HG02759 (cell line): ENCODE measurements around the gene ATP1B1.
A peak's percentile ranks its signal among the peaks of the same experiment; 100 is the strongest.

Experiments
- ATAC-seq: cut with Tn5 transposase; IDR thresholded peaks from one replicate; pipeline ENCODE4 v1.9.1; 2021; ENCODE audit warnings: mild to moderate bottlenecking, moderate library complexity; ENCODE audit not compliant: unreplicated experiment

The ATP1B1 gene

DNA sequence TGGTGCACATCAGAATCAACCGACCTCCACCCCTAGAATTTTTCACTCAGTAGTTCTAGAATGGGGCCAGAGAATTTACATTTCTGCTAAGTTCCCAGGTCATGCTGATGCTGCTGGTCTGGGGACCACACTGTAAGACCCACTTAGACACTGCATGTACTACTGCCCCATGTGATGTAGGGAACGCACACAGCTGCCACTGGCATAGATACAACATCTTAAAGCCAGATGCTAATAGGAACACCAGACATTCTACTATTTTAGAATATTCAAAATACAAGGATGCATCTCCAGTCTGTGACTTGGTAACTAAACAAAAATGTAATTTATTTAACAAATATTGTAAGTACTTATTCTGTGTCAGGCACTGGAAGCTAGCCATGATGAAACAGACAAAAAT is 14.1 kb upstream of the ATP1B1 start:
- no peak for ATAC-seq

DNA sequence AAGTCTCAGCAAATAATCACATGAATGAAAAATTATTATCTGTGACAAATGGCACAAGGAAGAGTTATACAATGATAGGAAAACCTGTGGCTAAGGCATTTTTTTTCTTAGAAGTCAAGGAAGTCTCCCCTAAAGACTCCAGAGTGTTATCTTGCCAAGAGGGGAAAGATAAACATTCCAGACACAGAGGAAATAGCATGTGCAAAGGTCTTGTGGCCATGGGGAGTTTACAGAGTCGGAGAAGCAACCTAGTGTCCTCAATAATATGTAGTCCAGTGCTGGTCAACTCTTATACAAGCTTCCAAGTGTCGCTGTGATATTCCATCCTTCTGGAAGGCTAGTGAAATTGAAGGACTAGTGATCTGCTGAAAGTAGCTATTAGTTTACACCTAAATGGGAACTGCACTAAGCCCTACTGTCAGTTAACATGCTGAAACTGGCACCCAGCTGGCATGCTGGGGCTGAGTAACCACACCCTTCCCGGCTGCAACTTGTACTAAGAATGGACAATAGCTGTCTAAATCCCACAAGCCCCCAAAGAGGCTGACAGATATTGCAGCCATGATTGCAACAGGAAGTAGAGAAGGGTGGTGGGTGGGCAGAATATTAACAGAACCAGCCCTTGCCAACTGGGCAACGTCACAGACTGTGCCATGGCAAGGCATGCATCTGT is 11.5 kb upstream of the ATP1B1 start:
- ATAC-seq, result no peak

DNA sequence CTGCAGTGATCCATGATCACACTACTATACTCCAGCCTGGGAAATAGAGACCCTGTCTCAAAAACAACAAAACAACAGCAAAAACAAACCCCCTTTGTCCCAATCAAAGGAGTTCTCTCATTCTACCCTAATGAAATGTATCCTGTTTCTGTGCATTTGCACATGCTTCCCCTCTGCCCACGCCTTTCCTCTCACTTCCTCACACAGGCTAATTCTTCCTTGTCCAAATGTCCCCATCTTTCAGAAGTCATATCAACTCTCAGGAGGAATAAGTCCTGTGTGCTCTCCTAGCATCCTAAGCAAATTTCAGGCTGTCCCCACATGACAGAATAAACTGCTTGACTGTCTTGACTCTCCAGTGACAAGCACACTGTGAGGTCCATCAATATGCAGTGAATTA is 8.1 kb upstream of the ATP1B1 start:
- no peak for ATAC-seq

DNA sequence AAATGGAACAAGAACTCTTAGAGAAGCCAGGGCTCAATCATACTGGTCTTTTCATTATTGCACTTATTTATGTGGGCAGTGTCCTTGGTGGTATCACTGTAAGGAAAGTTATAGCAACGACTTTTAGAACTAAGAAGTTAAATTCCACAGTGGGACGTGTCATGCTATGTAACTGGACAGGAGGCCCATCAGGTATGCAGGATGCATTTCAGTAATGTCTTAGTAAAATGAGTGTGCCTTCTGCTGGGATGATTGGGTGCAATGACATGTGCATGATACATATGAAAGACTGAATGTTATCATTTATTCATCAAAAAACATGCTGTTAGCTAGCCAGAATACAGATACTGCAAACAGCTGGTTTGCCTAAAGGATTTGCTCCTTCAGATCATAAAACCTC is 6.9 kb upstream of the ATP1B1 start:
- ATAC-seq, result no peak

DNA sequence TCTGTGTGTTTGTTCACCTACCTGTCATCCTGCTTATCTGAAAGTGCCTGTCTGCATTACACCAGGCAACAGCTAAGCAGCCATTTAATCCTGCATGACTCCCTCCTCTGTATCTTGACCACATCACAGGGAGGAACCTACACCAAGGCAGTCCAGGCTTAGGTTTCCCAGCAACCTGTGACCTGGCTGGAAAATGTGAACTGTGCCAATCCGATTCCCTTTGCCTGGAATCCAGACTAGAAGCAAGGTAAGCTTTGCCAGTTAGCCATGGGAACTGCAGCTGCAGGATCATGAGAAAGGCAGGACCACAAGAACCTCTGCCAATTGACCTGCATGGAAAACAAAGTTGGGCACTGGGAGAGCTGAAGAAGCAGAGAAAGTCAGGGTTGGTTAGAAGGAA is 6.3 kb upstream of the ATP1B1 start:
- no peak for ATAC-seq

DNA sequence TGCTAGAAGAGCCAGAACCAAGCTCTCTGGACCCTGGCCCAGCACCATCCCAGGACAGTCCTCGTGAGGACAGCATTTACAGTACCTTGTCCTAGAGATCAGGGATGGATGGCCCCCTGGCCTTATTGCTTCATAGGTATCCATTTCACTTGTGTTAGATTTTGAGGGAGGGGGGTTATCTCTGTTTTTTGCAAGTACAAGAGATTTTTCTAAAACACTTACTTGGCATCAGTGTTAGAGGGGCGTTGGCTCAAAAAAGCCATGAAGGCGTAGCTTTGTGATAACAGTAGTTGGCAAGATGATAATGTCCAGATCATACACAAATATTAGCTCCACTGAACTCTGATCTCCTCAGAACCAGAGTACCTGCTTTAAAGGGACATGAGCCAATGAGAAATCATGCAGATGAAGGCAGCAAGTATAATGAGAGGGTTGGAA is 5.8 kb upstream of the ATP1B1 start:
- no peak for ATAC-seq

DNA sequence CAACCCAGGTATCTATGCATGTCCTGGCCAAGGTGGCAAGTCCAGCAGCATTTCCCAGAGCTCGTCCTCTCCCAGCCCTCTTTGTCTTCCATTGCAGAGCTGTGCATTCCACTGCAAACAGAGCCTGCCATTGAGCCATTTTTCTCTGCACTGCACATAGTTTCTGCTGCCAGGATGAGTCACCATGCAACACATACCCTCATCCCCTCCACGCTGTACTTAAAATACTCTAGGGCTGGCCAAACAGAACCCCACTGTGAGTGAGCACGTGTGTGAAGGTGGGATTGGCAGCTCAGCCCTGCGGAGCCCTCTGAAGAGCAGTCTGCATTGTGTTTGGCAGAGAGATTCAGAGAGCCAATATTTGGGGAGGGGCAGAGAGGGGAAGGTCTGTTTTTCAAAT is 3.9 kb upstream of the ATP1B1 start:
- no peak for ATAC-seq

DNA sequence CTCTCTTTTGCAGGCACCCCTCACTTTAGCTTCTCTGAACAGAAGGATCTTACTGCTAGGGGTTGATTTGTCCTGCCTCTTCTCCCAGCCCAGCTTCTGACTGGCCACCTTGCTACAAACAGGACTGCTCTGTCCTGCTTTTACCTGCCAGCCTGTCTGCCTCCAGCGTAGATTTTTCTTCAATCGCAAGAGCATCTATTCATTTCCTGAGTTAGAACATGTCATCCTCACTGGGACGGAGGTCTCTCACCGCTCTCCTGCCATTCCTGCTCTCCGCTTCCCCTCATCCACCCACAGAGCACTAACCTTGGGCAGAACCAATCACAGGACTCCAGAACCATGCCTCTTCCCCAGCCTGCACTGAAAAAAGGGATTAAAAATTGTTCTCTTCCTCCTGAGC is 3.5 kb upstream of the ATP1B1 start:
- no peak for ATAC-seq

DNA sequence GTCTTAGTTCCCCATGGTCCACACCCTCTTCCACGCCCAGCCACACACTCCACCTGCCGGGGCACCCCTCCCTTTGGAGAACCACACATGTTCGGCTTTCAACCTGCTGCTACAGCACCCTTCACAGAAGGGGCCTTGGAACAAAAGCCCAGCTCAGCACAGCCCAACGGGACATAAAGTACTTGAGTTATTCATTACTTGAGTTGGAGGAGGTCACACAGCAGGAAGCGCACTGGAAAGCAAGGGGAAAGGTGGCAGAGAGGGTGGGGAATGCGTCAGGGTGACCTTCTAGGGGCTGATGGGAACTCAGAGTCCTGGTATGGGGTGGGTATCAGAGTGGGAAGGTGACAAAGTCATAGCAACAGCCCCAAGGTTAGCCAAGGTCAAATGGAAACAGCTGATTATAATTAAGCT is 3.0 kb upstream of the ATP1B1 start:
- ATAC-seq, result no peak

DNA sequence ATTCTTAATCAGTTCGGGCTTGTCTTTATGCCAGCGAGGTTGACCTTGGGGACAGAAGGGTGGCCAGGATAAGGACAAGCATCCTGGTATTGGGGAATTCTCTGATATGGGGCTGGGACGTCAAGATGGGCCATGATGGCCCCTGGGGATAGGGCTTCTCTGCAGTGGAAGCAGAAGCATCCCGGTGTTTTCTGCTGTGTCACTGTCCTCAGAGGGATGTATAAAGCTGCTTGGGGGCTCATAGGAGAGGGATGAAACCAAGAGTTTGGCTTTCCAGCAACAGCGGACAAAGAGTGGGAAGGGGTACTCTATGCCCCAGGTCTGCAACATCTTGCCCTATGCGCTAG is 1.4 kb upstream of the ATP1B1 start:
- ATAC-seq, result no peak

DNA sequence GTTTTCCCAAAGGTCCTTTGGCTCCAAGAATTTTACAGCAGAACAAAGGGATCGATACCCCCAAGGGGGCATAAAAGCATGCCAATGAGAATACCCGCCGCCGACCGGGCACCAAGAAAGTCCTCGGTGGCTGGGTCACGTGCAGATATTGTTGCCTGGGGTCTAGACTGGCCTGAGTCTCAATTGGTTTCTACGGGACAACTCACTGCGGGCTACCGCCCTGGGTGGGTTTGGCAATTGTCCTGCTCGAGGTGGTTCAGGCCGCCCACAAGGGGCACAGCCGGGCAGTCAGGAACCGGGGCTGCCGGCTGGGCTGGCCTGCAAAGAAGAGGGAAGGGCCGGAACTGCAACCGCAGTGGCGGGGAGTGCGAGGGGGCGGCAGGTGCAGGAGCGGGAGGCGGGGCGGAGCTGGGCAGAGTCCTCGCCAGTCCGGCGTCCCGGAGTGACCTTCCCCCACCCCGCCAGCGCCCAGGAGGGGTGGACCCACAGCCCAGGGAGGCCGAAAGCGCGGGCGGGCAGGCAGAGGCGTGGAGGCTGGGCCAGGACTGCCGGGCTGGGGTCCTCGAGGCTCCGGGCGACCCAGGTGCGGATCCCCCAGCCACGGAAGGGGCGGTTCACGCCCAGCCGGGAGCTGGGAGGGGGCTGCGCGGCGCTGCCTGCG is 926 bp upstream of the ATP1B1 start:
- ATAC-seq, result peak; percentile 44

DNA sequence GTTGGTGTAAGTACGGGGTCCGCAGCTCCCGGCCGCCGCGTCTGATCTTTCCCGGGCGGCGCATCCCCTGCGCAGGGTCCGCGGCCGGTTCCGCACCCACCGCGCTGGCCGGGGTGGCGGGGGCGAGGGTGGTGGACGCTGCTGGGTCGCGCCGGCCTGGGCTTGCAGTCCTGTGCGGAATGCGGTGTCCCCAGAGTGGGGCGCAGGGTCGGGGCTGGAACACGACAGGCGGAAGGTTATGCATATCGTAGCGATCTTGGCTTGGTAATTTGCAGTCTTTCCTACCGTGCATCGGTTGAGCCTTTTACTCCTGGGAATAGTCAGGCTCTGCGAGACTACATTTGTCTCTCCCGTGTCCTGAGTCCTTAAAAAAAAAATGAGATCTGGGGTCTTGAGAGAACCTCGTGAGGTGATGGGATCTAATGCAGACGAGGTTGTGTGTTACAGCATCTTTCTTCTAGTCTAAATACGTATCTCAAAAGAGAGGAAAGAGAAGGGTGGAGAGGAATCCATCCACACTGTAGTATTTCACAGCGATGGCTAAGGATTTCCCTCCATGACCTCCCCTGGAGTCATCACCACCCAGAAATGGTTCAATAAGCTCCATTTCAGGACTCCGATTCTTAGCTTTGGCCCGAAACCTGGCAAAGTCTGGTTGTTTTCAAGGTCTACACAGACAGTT is 572 bp downstream of the ATP1B1 start:
- ATAC-seq, result no peak

DNA sequence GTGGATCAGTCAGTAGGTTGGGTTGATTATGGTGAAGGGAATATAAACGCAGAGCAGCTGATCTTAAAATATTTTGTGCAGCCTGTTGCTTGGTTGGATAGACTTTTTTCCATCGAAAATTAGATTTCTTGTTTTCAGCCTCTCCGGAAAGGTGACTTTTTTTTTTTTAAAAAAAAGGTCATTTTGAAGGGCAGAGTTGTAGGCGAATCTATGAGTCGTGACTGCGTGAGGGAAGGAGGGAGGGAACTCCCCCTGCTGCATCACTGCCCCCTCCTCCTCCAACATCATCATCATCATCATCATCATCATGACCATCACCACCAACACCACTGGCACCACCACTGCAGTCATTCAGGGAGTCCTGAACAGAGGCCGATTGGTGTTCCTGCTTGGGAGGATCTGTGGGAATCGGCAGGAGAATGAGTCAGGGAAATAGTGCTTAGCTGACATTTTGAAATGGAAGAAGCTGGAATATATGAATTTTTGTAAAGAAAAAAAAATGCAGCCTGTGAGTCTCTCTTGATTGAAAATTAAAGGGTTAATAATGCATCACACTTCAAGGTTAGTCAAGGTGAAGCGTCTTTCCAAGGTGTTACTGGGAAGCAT is 1.2 kb downstream of the ATP1B1 start:
- ATAC-seq, result no peak

DNA sequence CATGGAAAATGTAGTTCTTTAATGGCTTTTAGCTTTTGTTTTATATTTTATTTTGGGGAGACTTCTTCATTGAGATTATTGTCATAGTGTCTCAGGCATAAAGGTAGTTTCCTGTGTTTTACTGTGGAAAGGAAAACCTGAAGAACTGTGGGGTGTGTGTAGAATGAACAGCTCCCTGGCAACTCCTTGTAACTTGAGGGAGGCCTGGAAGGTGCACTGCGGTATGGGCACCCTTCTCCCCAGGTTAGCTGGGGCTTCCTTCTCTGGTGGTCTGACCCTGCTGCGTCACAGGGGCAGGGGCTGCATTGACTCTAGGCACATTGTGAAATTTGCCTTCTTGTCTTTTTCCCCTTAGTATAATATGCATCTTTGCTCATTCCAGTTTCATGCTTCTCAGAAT is 1.7 kb downstream of the ATP1B1 start:
- no peak for ATAC-seq

DNA sequence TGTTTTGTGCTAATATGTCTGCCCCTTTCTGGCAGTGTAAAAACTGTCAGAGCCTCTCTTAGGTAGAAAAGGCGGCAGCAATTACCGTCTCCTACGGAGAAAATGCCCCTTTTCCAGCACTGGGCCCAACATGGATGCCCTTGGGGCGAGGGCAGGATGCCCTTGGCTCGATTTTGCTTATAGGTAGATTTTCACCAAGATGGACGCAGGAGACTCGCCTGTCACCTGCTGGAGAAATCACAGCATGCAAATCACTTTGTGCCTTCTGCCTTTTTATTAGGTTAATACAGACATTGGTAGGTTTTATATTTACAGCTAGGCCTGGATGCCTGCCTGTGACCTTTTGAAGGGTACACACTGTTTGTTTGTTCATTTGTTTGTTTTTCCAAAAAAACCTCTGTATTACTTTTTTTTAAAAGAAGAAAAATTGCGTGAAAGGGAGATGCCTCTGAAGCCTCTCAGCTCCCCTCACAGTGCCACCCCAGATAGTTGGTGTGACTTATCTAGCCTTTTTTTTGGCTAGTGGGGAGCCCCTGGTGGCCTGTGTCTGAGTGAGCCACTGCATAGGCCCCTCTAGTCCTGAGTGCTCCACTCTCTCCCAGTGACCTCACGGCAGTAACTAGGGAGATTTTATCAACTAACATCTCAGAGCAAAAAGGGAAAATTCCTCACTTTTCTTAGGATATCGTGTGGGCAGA is 2.5 kb downstream of the ATP1B1 start:
- no peak for ATAC-seq

DNA sequence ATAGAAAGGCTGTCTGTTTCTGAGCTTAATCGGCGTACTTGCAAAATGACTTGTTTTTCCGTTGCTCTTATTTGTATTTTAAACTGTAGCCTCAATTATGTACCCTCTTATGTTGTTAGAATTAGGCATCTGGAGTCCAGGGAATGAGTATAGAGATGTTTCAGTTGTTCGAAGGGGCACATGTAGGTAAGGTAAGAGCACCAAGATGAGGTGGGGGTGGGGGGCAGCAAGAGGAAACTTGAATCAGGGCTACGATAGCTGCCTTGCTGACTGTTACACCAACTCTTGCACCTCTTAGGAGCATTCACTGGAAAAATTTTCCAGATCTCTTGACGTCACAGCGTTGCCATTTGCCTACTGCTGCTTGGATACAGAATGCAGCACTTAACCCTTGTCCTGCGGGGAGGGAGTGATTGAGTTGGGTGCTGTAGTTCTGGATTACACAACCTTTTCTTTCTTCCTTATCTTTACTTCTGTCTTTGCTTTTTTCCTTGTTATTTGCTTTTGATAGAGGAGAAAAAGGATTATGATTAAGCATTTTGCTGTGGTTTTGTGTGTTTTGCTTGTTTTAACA is 3.2 kb downstream of the ATP1B1 start:
- no peak for ATAC-seq

DNA sequence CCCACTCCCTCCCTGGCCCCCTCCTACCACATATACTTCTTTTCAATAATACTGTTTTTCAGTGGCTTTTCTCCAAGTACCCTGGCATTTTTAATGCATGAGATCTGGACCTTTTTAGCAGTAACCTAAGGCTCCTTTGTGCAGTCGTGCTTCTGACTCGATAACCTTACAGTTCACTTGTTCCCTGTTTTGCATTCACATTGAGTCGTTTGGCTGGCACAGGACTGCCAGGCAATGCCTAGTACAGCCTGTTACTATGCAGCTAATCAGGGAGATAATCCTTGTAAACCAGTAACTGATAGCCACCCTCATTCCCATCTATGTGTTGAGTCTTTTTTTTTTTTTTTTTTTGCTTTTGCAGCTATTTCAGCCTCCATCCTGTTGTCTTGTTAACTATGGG is 3.7 kb downstream of the ATP1B1 start:
- no peak for ATAC-seq

DNA sequence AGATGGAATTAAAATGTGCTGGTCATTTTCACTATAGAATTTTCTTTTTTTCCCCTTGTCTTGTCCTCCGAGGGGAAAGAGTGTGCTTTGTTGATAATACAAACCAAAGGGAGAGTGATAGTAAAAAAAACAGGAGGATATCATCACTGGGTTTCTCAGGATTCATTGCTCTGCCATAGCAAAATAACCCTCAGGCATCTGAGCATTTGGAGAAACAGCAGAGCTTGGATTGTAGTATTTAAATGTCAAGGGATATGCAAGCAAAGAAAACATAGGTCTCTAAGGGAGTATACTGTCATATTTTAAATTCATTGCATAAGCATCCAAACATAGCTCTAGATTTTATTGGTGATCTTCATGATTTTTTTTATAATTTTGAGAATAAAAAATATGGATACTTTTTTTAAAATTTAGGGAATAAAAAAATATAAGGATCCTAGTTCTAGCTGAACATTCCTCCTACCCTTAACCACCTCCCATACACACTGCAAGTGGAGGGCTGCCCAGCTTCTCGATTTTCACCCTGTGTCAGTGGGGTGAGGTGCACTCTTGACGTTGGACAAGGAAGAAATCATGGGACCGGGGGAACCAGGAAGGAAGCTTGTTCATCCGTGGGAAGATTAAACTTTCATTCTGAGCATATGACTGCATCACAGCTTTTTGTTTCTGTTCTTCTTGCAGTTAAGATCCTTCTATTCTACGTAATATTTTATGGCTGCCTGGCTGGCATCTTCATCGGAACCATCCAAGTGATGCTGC is 4.4 kb downstream of the ATP1B1 start:
- ATAC-seq, result no peak

DNA sequence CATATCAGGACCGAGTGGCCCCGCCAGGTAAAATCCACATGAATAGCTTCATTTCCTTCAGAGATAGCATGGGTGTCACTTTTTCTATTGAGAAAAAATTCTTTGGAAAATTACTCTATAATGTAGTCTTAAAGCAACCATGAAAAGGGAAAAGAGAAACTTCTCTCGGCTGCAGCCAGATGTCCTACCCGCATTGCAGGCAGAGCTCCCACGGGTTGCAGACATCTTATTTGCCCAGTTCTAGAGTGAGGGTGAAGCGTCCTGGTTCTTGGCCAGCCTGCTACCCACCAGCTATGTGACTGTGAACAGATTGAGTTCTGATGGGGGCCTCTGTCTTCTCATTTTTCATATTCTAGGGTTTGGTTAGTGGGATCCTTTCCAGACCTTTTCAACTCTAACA is 5.0 kb downstream of the ATP1B1 start:
- ATAC-seq, result no peak

DNA sequence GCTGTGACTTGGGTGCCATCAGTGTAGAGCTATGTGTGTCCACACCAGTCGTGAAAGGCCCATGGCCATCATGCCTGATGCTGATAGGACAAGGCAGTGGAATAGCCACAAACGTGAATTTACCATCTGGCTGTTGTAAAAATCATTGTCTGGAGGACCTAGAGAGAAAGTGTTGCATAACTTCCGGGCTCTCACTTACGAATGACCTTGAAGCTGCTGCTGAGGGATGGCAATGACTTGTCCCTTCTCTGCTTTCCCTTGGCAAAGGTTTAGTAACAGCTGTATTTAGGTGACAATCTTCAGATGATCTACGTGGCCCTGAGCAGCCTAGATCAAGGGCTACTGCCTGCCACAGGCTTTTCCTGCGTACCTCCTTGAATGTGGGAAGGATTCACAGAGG is 5.8 kb downstream of the ATP1B1 start:
- ATAC-seq, result no peak
